GM12878 (cell line): ENCODE results near the gene COL27A1. TPM values are rescaled to one million over a fixed set of nuclear protein-coding genes. Genes with fewer than 3 reads are reported as not detected.

Source experiments
- ATAC-seq: fragments of 200-7000 bp; cut with Tn5 transposase; 3 replicates; pipeline ENCODE4 v1.9.1; 2020; ENCODE audit warnings: mild to moderate bottlenecking, moderate library complexity
- BruUV-seq: library from RNA; stranded (reverse); fragments of 400-500 nt; replicated peaks from 2 replicates; lab custom pipeline; 2021; lab: Mats Ljungman, UMichigan
- CTCF ChIA-PET: fragments of 300-600 bp; sonication (Branson Sonifier 250); formaldehyde crosslinking; extraction: SDS; loops from one replicate; lab custom pipeline; 2021; ENCODE audit warnings: inconsistent platforms; lab: Yijun Ruan, JAX
- POLR2A ChIA-PET: fragments of 350-600 bp; formaldehyde crosslinking; extraction: SDS; loops from one replicate; lab custom pipeline; 2021; ENCODE audit warnings: inconsistent platforms; lab: Charles Lee
- RAD21 ChIA-PET: fragments of 300-600 bp; sonication (Branson Sonifier 250); formaldehyde crosslinking; loops from one replicate; lab custom pipeline; 2023; ENCODE audit warnings: antibody characterized with exemption; ENCODE audit not compliant: unreplicated experiment; lab: Charles Lee
- SMC1A ChIA-PET: fragments of 300-600 bp; sonication (Branson Sonifier 250); formaldehyde crosslinking; loops from one replicate; lab custom pipeline; 2023; ENCODE audit not compliant: unreplicated experiment, uncharacterized antibody; lab: Charles Lee
- DNase-seq: peaks from one replicate; pipeline ENCODE4 v3.0.0-alpha.2; 2011; ENCODE audit warnings: low read depth, low spot score
- FAIRE-seq: peaks from 3 replicates; lab custom pipeline; 2011; peaks lifted over from hg19 to GRCh38; lab: Jason Lieb, UNC
- H2AFZ ChIP-seq: 2 replicates; pipeline ENCODE4 v1.6.0; 2011; ENCODE audit warnings: low read depth, low read length, control low read depth; ENCODE audit not compliant: control insufficient read depth
- H3K27ac ChIP-seq: 2 replicates; pipeline ENCODE4 v1.5.1; 2011; ENCODE audit warnings: control low read depth; ENCODE audit not compliant: control insufficient read depth, insufficient read depth
- H3K27me3 ChIP-seq, 2 experiments: replicated peaks in 1 of 2; 2 replicates each; pipeline versions ENCODE4 v1.6.0 to v1.6.1; 2011; ENCODE audit warnings: low read length in 1 of 2; ENCODE audit not compliant: control insufficient read depth in 2 of 2, insufficient read depth in 2 of 2
- H3K36me3 ChIP-seq, 2 experiments: 2 replicates each; pipeline ENCODE4 v1.5.1; 2011; ENCODE audit warnings: low read length in 1 of 2; ENCODE audit not compliant: control insufficient read depth in 2 of 2, insufficient read depth in 2 of 2
- H3K4me1 ChIP-seq: 2 replicates; pipeline ENCODE4 v1.6.1; 2011; ENCODE audit warnings: mild to moderate bottlenecking, low read length, moderate library complexity, mixed read lengths; ENCODE audit not compliant: control insufficient read depth, insufficient read depth
- H3K4me2 ChIP-seq: 2 replicates; pipeline ENCODE4 v1.6.0; 2011; ENCODE audit warnings: control low read depth; ENCODE audit not compliant: control insufficient read depth, insufficient read depth
- H3K4me3 ChIP-seq: fragments of 200-600 bp; sonication (generic); 2 replicates; pipeline ENCODE4 v1.5.1; 2016
- H3K79me2 ChIP-seq: 2 replicates; pipeline ENCODE4 v1.6.0; 2011; ENCODE audit warnings: low read length; ENCODE audit not compliant: control insufficient read depth, insufficient read depth
- H3K9ac ChIP-seq: 2 replicates; pipeline ENCODE4 v1.8.0; 2011; ENCODE audit warnings: low read length, control low read depth, mixed read lengths; ENCODE audit not compliant: control insufficient read depth, insufficient read depth
- H3K9me3 ChIP-seq: replicated peaks from 3 replicates; pipeline ENCODE4 v1.5.1; 2011; ENCODE audit warnings: mild to moderate bottlenecking, low read length; ENCODE audit not compliant: control insufficient read depth, insufficient read depth
- H4K20me1 ChIP-seq: 2 replicates; pipeline ENCODE4 v1.6.0; 2011; ENCODE audit not compliant: control insufficient read depth, insufficient read depth
- BCLAF1 ChIP-seq: fragments of 450-650 bp; IDR thresholded peaks from 2 replicates; pipeline ENCODE4 v1.6.1; 2017; ENCODE audit warnings: antibody characterized with exemption, mild to moderate bottlenecking, moderate library complexity
- EED ChIP-seq: sonication (generic); IDR thresholded peaks from 2 replicates; pipeline ENCODE4 v1.6.1; 2016; ENCODE audit warnings: antibody characterized with exemption, low read depth
- ELK1 ChIP-seq: IDR thresholded peaks from 2 replicates; pipeline ENCODE4 v1.6.1; 2012; ENCODE audit warnings: low read depth, low read length, improper control_type of control experiment
- FOXK2 ChIP-seq: fragments of 450-650 bp; IDR thresholded peaks from 2 replicates; pipeline ENCODE4 v1.6.1; 2017; ENCODE audit warnings: mild to moderate bottlenecking, moderate library complexity
- MAX ChIP-seq: IDR thresholded peaks from 2 replicates; pipeline ENCODE4 v1.6.1; 2012; ENCODE audit warnings: low read depth, low read length, improper control_type of control experiment
- MTA2 ChIP-seq: fragments of 450-650 bp; IDR thresholded peaks from 2 replicates; pipeline ENCODE4 v1.6.1; 2016; ENCODE audit warnings: low read depth, mild to moderate bottlenecking, moderate library complexity
- RAD51 ChIP-seq: fragments of 450-650 bp; IDR thresholded peaks from 2 replicates; pipeline ENCODE4 v1.6.1; 2016; ENCODE audit warnings: moderate library complexity, mild to moderate bottlenecking, inconsistent platforms
- RBBP5 ChIP-seq: fragments of 200-600 bp; sonication (generic); conservative IDR thresholded peaks from 2 replicates; pipeline ENCODE4 v1.6.1; 2016
- SPI1 ChIP-seq: IDR thresholded peaks from 2 replicates; pipeline ENCODE4 v1.6.1; 2011; ENCODE audit warnings: low read depth, mild to moderate bottlenecking, low read length, moderate library complexity, borderline replicate concordance; ENCODE audit not compliant: insufficient read depth
- SREBF2 ChIP-seq: IDR thresholded peaks from 2 replicates; pipeline ENCODE4 v1.6.1; 2012; ENCODE audit warnings: mild to moderate bottlenecking, low read length
- SUZ12 ChIP-seq: fragments of 200-600 bp; sonication (generic); IDR thresholded peaks from one replicate; pipeline ENCODE4 v1.6.1; 2018; ENCODE audit warnings: antibody characterized with exemption, mild to moderate bottlenecking; ENCODE audit not compliant: unreplicated experiment
- TBL1XR1 ChIP-seq: IDR thresholded peaks from 2 replicates; pipeline ENCODE4 v1.6.1; 2012; ENCODE audit warnings: low read depth, low read length, improper control_type of control experiment
- YY1 ChIP-seq: IDR thresholded peaks from 2 replicates; pipeline ENCODE4 v1.6.1; 2011; ENCODE audit warnings: low read depth, mild to moderate bottlenecking, low read length
- ZBTB4 ChIP-seq: fragments of 450-650 bp; formaldehyde crosslinking; IDR thresholded peaks from 2 replicates; pipeline ENCODE4 v1.4.0; 2022; ENCODE audit warnings: mild to moderate bottlenecking, moderate library complexity
- ZZZ3 ChIP-seq: IDR thresholded peaks from 2 replicates; pipeline ENCODE4 v1.6.1; 2011; ENCODE audit warnings: low read depth; ENCODE audit not compliant: control insufficient read depth, insufficient read length
- WGBS: methylation state at CpG from one replicate; pipeline ENCODE4 v1.1.6; 2016; ENCODE audit warnings: low lambda C conversion rate; ENCODE audit not compliant: insufficient replicate concordance, insufficient coverage; ENCODE audit errors: missing lambda C conversion rate; 5-methylcytosine and 5-hydroxymethylcytosine counted together
- in situ Hi-C: fragments of 300-500 bp; cut with MboI; formaldehyde crosslinking; loops from 9 replicates; pipeline ENCODE4 v1.14.3; 2018; ENCODE audit warnings: mixed read lengths
- intact Hi-C: fragments of 100-400 bp; cut with micrococcal nuclease; formaldehyde crosslinking; loops from one replicate; pipeline ENCODE4 v1.14.2; 2022; ENCODE audit not compliant: unreplicated experiment
- polyA plus RNA-seq, 11 experiments: library from polyadenylated mRNA; depleted of rRNA in 4 of 11; unstranded in 6 of 11; stranded (reverse) in 5 of 11; fragments of >200 nt; fragmentation: Nextera tagmentation in 4 of 11; fragmentation: Illumina TruSeq in 1 of 11; extraction: Ambion mirVana in 4 of 11; extraction: Trizol in 1 of 11; gene quantifications; 1 replicate in 1 of 11; 2 replicates in 10 of 11; pipeline versions ENCODE4 v1.2.1 to v1.2.3, GENCODE V29; 2011 to 2016; ENCODE audit warnings: inconsistent platforms in 2 of 11, missing spikeins in 2 of 11, low read depth in 1 of 11
- total RNA-seq, 4 experiments: library from RNA; depleted of rRNA in 3 of 4; stranded (reverse); fragments of >200 nt in 3 of 4; fragmentation: Illumina TruSeq in 1 of 4; extraction: Trizol in 1 of 4; gene quantifications; 2 replicates each; pipeline versions ENCODE4 v1.2.1 to v1.2.3, GENCODE V29; 2013 to 2021

COL27A1 gene
- total and polyA plus RNA-seq, 10 of the 15 experiments (the other 5 are each of a cell fraction or from before 2014, with no cell fraction given) = 0.10 TPM; not detected in 9

GRCh38 chr9:114192539-114192938 is 37.2 kb downstream of the COL27A1 start:
- Histone ChIP-seq H3K9me3 (no peaks in the 10 kb centered on the region; the same call in 2 of the 3 replicates), H3K4me1 (no peaks in the 10 kb centered on the region), H2AFZ (no peak overlapping the region), H3K4me2 (no peak overlapping the region), H3K36me3 (no peaks in the 10 kb centered on the region), H3K9ac (no peak overlapping the region), H3K27ac (no peak overlapping the region), H3K79me2 (no peaks in the 10 kb centered on the region), H3K27me3 (no peaks in the 10 kb centered on the region; a peak in 2 of 4 replicates), H4K20me1 (no peaks in the 10 kb centered on the region), H3K4me3 (no peak overlapping the region)
- no TSS peak for BruUV-seq
- ChIA-PET POLR2A (no interaction called here), SMC1A (no interaction called here), CTCF (no interaction called here), RAD21 (no interaction called here)
- WGBS = 31% methylated on average over 1 of the region's 1 CpG
- ATAC-seq (no peak), FAIRE-seq (no peak), DNase-seq (no peak)
- intact Hi-C loops = no loop called here
- TF ChIP-seq RBBP5 = no peak
- TF ChIP-seq SUZ12 = no peak
- no peak for TF ChIP-seq MTA2
- no peak for TF ChIP-seq ZBTB4 (CRISPR knock-in tag)
- TF ChIP-seq EED = no peak
- TF ChIP-seq FOXK2 = no peak
- no peak for TF ChIP-seq ELK1
- TF ChIP-seq BCLAF1 = no peak
- TF ChIP-seq YY1 = no peak
- TF ChIP-seq SREBF2 = no peak
- no peak for TF ChIP-seq RAD51
- TF ChIP-seq MAX = no peak
- TF ChIP-seq TBL1XR1 = no peak
- TF ChIP-seq ZZZ3 = no peak
- no peak for TF ChIP-seq SPI1
- in situ Hi-C loops = no loop called here
